ENCODE data around the gene CCR6.

Gene CCR6

GRCh38 chr6:167137081-167137480 is 14.2 kb downstream of the CCR6 start:
- TF ChIP-seq POLR2AphosphoS5 (IDR thresholded peaks at IDR 0.05; ENCODE audit: low read depth, low read length) = no peak
- TF ChIP-seq SIN3A (IDR thresholded peaks at IDR 0.05; ENCODE audit: borderline replicate concordance, insufficient read depth, low read length) = no peak
- TF ChIP-seq REST (IDR thresholded peaks at IDR 0.05; ENCODE audit: insufficient read depth in 1 of 2, low read depth in 2 of 2, low read length in 2 of 2) = no peak
- no peak for TF ChIP-seq FOXP2 (optimal IDR thresholded peaks at IDR 0.05; ENCODE audit: borderline replicate concordance, extremely low read depth, extremely low read length, insufficient read depth)
- TF ChIP-seq TAF1 (IDR thresholded peaks at IDR 0.05; ENCODE audit: borderline replicate concordance, insufficient read depth, low read length) = no peak

GRCh38 chr6:167137881-167138280 is 15.0 kb downstream of the CCR6 start:
- no peak for TF ChIP-seq SIN3A (IDR thresholded peaks at IDR 0.05; ENCODE audit: borderline replicate concordance, insufficient read depth, low read length)
- no peak for TF ChIP-seq TAF1 (IDR thresholded peaks at IDR 0.05; ENCODE audit: borderline replicate concordance, insufficient read depth, low read length)
- TF ChIP-seq FOXP2 (optimal IDR thresholded peaks at IDR 0.05; ENCODE audit: borderline replicate concordance, extremely low read depth, extremely low read length, insufficient read depth) = no peak
- TF ChIP-seq REST (IDR thresholded peaks at IDR 0.05; ENCODE audit: insufficient read depth in 1 of 2, low read depth in 2 of 2, low read length in 2 of 2) = no peak
- TF ChIP-seq POLR2AphosphoS5 (IDR thresholded peaks at IDR 0.05; ENCODE audit: low read depth, low read length) = no peak

DNA sequence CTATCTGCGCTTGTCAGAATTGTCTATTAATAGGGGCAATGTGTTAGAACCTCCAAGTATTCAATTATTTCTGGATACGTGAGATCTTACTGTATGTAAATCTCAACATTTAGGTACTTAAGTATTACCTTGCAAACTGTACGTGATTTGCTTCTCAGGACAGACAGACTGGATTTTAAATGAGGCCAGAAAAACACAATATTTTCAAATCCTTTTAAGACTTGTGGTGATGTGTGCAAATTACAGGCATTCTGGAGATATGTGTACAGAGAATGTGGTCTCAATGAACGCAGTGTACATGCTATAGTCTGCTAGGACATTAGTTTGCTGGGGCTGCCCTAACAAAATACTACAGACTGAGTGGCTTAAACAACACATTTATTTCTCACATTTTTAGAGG is 16.9 kb downstream of the CCR6 start:
- TF ChIP-seq TAF1 (IDR thresholded peaks at IDR 0.05; ENCODE audit: borderline replicate concordance, insufficient read depth, low read length) (no peak), SIN3A (IDR thresholded peaks at IDR 0.05; ENCODE audit: borderline replicate concordance, insufficient read depth, low read length) (no peak), REST (IDR thresholded peaks at IDR 0.05; ENCODE audit: insufficient read depth in 1 of 2, low read depth in 2 of 2, low read length in 2 of 2) (no peak), POLR2AphosphoS5 (IDR thresholded peaks at IDR 0.05; ENCODE audit: low read depth, low read length) (no peak), FOXP2 (optimal IDR thresholded peaks at IDR 0.05; ENCODE audit: borderline replicate concordance, extremely low read depth, extremely low read length, insufficient read depth) (no peak)

DNA sequence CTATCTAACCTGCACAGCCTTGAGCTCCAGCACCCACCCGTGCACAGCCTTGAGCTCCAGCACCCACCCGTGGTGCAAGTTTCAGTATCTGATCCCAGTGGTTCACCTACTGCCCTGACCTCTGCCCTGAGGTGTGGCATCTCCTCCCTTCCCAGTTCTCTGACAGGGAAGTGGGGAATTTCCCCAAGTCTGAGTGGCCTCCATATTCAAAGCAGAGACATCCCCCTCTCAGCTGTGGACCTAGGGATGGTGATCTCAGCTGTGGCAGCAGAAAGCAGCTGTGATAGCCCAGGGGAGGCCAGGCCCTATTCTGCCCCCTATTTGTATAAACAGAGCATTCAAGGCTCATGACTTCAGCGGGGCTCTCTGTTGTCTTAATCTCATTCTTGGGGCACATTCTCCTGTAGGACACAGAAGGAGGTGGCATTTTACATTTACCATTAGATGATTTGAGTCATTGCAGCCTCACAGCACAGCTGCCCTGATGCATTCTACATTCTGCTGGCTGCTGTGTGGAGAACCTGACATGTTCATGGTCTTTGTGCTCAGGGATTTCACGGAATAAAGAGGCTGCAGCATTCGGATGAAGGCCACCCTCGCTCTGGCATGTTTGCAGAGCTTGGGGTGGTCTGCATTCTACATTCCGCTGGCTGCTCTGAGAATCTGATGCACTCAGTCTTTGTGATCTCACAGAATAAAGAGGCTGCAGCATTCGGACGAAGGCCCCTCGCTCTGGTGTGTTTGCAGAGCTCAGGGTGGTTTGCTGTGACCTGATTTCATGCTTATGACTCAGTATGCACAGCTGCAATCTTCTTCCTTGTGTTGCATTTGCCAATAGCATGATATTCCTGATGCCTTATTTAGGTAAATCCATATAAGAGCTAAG is 17.9 kb downstream of the CCR6 start:
- TF ChIP-seq FOXP2 (optimal IDR thresholded peaks at IDR 0.05; ENCODE audit: borderline replicate concordance, extremely low read depth, extremely low read length, insufficient read depth) (no peak), TAF1 (IDR thresholded peaks at IDR 0.05; ENCODE audit: borderline replicate concordance, insufficient read depth, low read length) (no peak), SIN3A (IDR thresholded peaks at IDR 0.05; ENCODE audit: borderline replicate concordance, insufficient read depth, low read length) (no peak)

- TF ChIP-seq REST (IDR thresholded peaks at IDR 0.05; ENCODE audit: insufficient read depth in 1 of 2, low read depth in 2 of 2, low read length in 2 of 2) = no peak
- no peak for TF ChIP-seq SIN3A (IDR thresholded peaks at IDR 0.05; ENCODE audit: borderline replicate concordance, insufficient read depth, low read length)
- no peak for TF ChIP-seq FOXP2 (optimal IDR thresholded peaks at IDR 0.05; ENCODE audit: borderline replicate concordance, extremely low read depth, extremely low read length, insufficient read depth)
These were observed 19.0 kb downstream of the CCR6 start for GRCh38 chr6:167141667-167142432.
